Gastrocnemius medialis (tissue), 4 donors: Measurements from ENCODE around the gene NKD2.

Experiments used
- POLR2A ChIP-seq, 2 donors: fragments of 450-650 bp; IDR thresholded peaks; one replicate each; pipeline ENCODE4 v1.6.1; 2017; ENCODE audit warnings: antibody characterized with exemption in 2 of 2, mild to moderate bottlenecking in 2 of 2, moderate library complexity in 2 of 2
- TF ChIP-seq, protein P1 (sequence below), 5 experiments: fragments of 450-650 bp in 3 of 5; fragments of 200-600 bp in 2 of 5; sonication (generic) in 2 of 5; IDR thresholded peaks in 4 of 5; conservative IDR thresholded peaks in 1 of 5; 1 replicate in 4 of 5; 2 replicates in 1 of 5; pipeline ENCODE4 v1.5.1; 2016 to 2019; ENCODE audit warnings: antibody characterized with exemption in 5 of 5, mild to moderate bottlenecking in 3 of 5, moderate library complexity in 3 of 5

DNA sequence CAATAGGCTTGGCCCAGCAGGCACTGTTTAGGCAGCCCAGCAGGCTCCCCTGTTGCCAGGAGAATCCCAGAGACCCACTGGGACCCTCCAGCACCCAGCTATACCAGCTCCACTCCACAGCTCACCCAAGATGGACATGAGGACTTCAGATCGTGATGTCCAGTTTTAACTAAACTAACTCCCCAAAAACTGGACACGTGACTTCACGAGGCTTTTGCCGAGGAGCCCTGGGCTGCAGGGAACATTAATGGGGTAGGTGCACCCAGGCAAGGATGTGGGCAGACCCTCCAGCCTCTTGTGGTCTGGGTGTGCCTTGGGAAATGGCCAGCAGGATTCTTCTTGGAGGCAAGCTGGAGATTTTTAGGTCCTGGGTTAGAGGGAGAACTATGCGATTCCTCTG is 8.9 kb upstream of the NKD2 start:
- TF ChIP-seq, protein P1, sequence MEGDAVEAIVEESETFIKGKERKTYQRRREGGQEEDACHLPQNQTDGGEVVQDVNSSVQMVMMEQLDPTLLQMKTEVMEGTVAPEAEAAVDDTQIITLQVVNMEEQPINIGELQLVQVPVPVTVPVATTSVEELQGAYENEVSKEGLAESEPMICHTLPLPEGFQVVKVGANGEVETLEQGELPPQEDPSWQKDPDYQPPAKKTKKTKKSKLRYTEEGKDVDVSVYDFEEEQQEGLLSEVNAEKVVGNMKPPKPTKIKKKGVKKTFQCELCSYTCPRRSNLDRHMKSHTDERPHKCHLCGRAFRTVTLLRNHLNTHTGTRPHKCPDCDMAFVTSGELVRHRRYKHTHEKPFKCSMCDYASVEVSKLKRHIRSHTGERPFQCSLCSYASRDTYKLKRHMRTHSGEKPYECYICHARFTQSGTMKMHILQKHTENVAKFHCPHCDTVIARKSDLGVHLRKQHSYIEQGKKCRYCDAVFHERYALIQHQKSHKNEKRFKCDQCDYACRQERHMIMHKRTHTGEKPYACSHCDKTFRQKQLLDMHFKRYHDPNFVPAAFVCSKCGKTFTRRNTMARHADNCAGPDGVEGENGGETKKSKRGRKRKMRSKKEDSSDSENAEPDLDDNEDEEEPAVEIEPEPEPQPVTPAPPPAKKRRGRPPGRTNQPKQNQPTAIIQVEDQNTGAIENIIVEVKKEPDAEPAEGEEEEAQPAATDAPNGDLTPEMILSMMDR (IDR thresholded peaks at IDR 0.05 in 4 of 5, conservative IDR thresholded peaks at IDR 0.05 in 1 of 5), result no peak
- no peak for TF ChIP-seq POLR2A (IDR thresholded peaks at IDR 0.05)
